Activated naive CD4-positive, alpha-beta T cell treated with anti-CD3 and anti-CD28 coated beads for 36 hours (primary cell): ENCODE measurements around the gene FGFR1OP2. TPM values are rescaled to one million over a fixed set of nuclear protein-coding genes. Genes with fewer than 3 reads are reported as not detected.

Source experiments
- CTCF ChIA-PET: fragments of 350-600 bp; sonication (Branson Sonifier 250); formaldehyde crosslinking; loops from one replicate; lab custom pipeline; 2021; ENCODE audit warnings: antibody characterized with exemption; lab: Charles Lee
- DNase-seq: peaks from one replicate; pipeline ENCODE4 v3.0.0-alpha.2; 2020
- H3K27ac Mint-ChIP-seq: one replicate; pipeline ENCODE4 v1.8.0; 2021; ENCODE audit warnings: mild to moderate bottlenecking, mixed read lengths
- H3K27me3 Mint-ChIP-seq: one replicate; pipeline ENCODE4 v1.8.0; 2021; ENCODE audit warnings: low read depth, mixed read lengths
- H3K36me3 Mint-ChIP-seq: one replicate; pipeline ENCODE4 v1.8.0; 2021; ENCODE audit warnings: low read depth, mixed read lengths
- H3K4me1 Mint-ChIP-seq: one replicate; pipeline ENCODE4 v1.8.0; 2021; ENCODE audit warnings: low read depth, mixed read lengths
- H3K4me3 Mint-ChIP-seq: one replicate; pipeline ENCODE4 v1.8.0; 2021; ENCODE audit warnings: mild to moderate bottlenecking, moderate library complexity, mixed read lengths
- H3K9me3 Mint-ChIP-seq: one replicate; pipeline ENCODE4 v1.8.0; 2021; ENCODE audit warnings: mixed read lengths
- intact Hi-C: fragments of 100-400 bp; cut with micrococcal nuclease; formaldehyde crosslinking; loops from one replicate; pipeline ENCODE4 v1.15.1; 2023
- total RNA-seq, 2 experiments: library from RNA; stranded (reverse); gene quantifications; one replicate each; pipeline ENCODE4 v1.2.3, GENCODE V29; 2021

Gene FGFR1OP2
- total RNA-seq, 2 experiments from 2014 or later = 37.0 to 38.4 TPM

- CTCF ChIA-PET = interaction anchor here (0.7 kb wide), 1 partner anchor 42 kb away, joined by 3 read pairs; no protein-coding TSS in a partner anchor
- Mint-ChIP-seq H3K4me3 (no peak overlapping the region), H3K9me3 (no peaks in the 10 kb centered on the region), H3K4me1 (peaks cover 25% of the 10 kb centered on the region), H3K36me3 (peaks cover 33% of the 10 kb centered on the region), H3K27ac (no peak overlapping the region), H3K27me3 (no peaks in the 10 kb centered on the region)
- intact Hi-C loops = no loop called here
- no peak for DNase-seq
These were observed 8.7 kb upstream of the FGFR1OP2 start for GRCh38 chr12:26929590-26929989.

GRCh38 chr12:26935636-26936378 is 2.5 kb upstream of the FGFR1OP2 start:
- H3K36me3 Mint-ChIP-seq = peaks cover 21% of the 10 kb centered on the region
- H3K4me1 Mint-ChIP-seq = peaks cover 46% of the 10 kb centered on the region
- intact Hi-C loops = loop anchor here (1.0 to 5.0 kb wide), 2 partner anchors 308 to 526 kb away; partner anchors contain the start of gene STK38L

GRCh38 chr12:26936559-26937442 is 1.5 kb upstream of the FGFR1OP2 start:
- peak; percentile 30 for DNase-seq
- intact Hi-C loops = loop anchor here (1.0 to 5.0 kb wide), 4 partner anchors 84 to 526 kb away; partner anchors contain the start of gene STK38L
- Mint-ChIP-seq H3K4me3 (peak overlapping the region; percentile 93), H3K36me3 (peaks cover 18% of the 10 kb centered on the region), H3K9me3 (no peaks in the 10 kb centered on the region), H3K4me1 (peaks cover 52% of the 10 kb centered on the region), H3K27ac (peak overlapping the region; percentile 98), H3K27me3 (no peaks in the 10 kb centered on the region)
- CTCF ChIA-PET = interaction anchor here (0.8 to 1.1 kb wide), 2 partner anchors 52 to 67 kb away, joined by 3 read pairs; no protein-coding TSS in a partner anchor

More at GRCh38 chr12:26935636-26936378, 2.5 kb upstream of the FGFR1OP2 start:
- CTCF ChIA-PET = interaction anchor here (0.6 to 1.1 kb wide), 2 partner anchors 80 to 105 kb away, joined by 3 to 6 read pairs; no protein-coding TSS in a partner anchor
- H3K9me3 Mint-ChIP-seq = no peaks in the 10 kb centered on the region
- H3K27me3 Mint-ChIP-seq = no peaks in the 10 kb centered on the region
- peak overlapping the region; percentile 93 for H3K4me3 Mint-ChIP-seq
- H3K27ac Mint-ChIP-seq = peak overlapping the region; percentile 54
- peak; percentile 51 for DNase-seq

- Mint-ChIP-seq H3K4me1 (peaks cover 53% of the 10 kb centered on the region), H3K9me3 (no peaks in the 10 kb centered on the region), H3K27ac (peak overlapping the region; percentile 98), H3K36me3 (peaks cover 14% of the 10 kb centered on the region), H3K4me3 (peak overlapping the region; percentile 93), H3K27me3 (no peaks in the 10 kb centered on the region)
- DNase-seq = no peak
- intact Hi-C loops = loop anchor here (1.0 to 5.0 kb wide), 3 partner anchors 84 to 525 kb away; no protein-coding TSS in a partner anchor
- CTCF ChIA-PET = interaction anchor here (0.8 to 1.1 kb wide), 2 partner anchors 52 to 66 kb away, joined by 3 read pairs; no protein-coding TSS in a partner anchor
These were observed 817 bp upstream of the FGFR1OP2 start for GRCh38 chr12:26937443-26937862.

GRCh38 chr12:26938701-26939062 is 412 bp downstream of the FGFR1OP2 start:
- Mint-ChIP-seq H3K27ac (peak overlapping the region; percentile 98), H3K4me1 (peaks cover 54% of the 10 kb centered on the region), H3K27me3 (no peaks in the 10 kb centered on the region), H3K9me3 (no peaks in the 10 kb centered on the region), H3K36me3 (peaks cover 9% of the 10 kb centered on the region), H3K4me3 (peak overlapping the region; percentile 93)
- intact Hi-C loops = loop anchor here (1.0 to 5.0 kb wide), 11 partner anchors 14 to 884 kb away; partner anchors contain the start of genes ITPR2, MED21, MRPS35 and TM7SF3
- DNase-seq = peak; percentile 35
- CTCF ChIA-PET = no interaction called here

- Mint-ChIP-seq H3K4me3 (peak overlapping the region; percentile 93), H3K27ac (peak overlapping the region; percentile 98), H3K36me3 (peaks cover 6% of the 10 kb centered on the region), H3K27me3 (no peaks in the 10 kb centered on the region), H3K9me3 (no peaks in the 10 kb centered on the region), H3K4me1 (peaks cover 56% of the 10 kb centered on the region)
- intact Hi-C loops = loop anchor here (2.0 to 5.0 kb wide), 3 partner anchors 13 to 523 kb away; no protein-coding TSS in a partner anchor
- CTCF ChIA-PET = no interaction called here
- DNase-seq = peak; percentile 10
These were observed 1.0 kb downstream of the FGFR1OP2 start for GRCh38 chr12:26939192-26939832.

GRCh38 chr12:26939953-26940352 is 1.7 kb downstream of the FGFR1OP2 start:
- Mint-ChIP-seq H3K27me3 (no peaks in the 10 kb centered on the region), H3K9me3 (no peaks in the 10 kb centered on the region), H3K4me1 (peaks cover 53% of the 10 kb centered on the region), H3K4me3 (peak overlapping the region; percentile 93), H3K36me3 (peaks cover under 1% of the 10 kb centered on the region), H3K27ac (peak overlapping the region; percentile 65)
- no peak for DNase-seq
- CTCF ChIA-PET = no interaction called here
- intact Hi-C loops = loop anchor here (2.0 to 5.0 kb wide), 3 partner anchors 13 to 522 kb away; no protein-coding TSS in a partner anchor

GRCh38 chr12:26940516-26941214 is 2.4 kb downstream of the FGFR1OP2 start:
- DNase-seq = peak; percentile 29
- H3K4me1 Mint-ChIP-seq = peaks cover 48% of the 10 kb centered on the region
- no peaks in the 10 kb centered on the region for H3K9me3 Mint-ChIP-seq
- H3K4me3 Mint-ChIP-seq = peak overlapping the region; percentile 66
- H3K27me3 Mint-ChIP-seq = no peaks in the 10 kb centered on the region
- CTCF ChIA-PET = interaction anchor here (1.2 kb wide), 1 partner anchor 73 kb away, joined by 3 read pairs; the partner anchor contains the start of gene TM7SF3
- intact Hi-C loops = no loop called here
- peak overlapping the region; percentile 91 for H3K27ac Mint-ChIP-seq
- H3K36me3 Mint-ChIP-seq = no peaks in the 10 kb centered on the region

- Mint-ChIP-seq H3K4me1 (peaks cover 47% of the 10 kb centered on the region), H3K9me3 (no peaks in the 10 kb centered on the region), H3K36me3 (peaks cover 4% of the 10 kb centered on the region), H3K27ac (peak overlapping the region; percentile 91), H3K4me3 (peak overlapping the region; percentile 66), H3K27me3 (no peaks in the 10 kb centered on the region)
- CTCF ChIA-PET = interaction anchor here (1.2 kb wide), 1 partner anchor 72 kb away, joined by 3 read pairs; the partner anchor contains the start of gene TM7SF3
- DNase-seq = no peak
- intact Hi-C loops = no loop called here
These were observed 2.9 kb downstream of the FGFR1OP2 start for GRCh38 chr12:26941215-26941594.

- Mint-ChIP-seq H3K27me3 (no peaks in the 10 kb centered on the region), H3K9me3 (peaks cover 8% of the 10 kb centered on the region), H3K27ac (peak overlapping the region; percentile 73), H3K4me1 (peaks cover 56% of the 10 kb centered on the region), H3K36me3 (peaks cover 28% of the 10 kb centered on the region), H3K4me3 (no peak overlapping the region)
- CTCF ChIA-PET = no interaction called here
- intact Hi-C loops = no loop called here
- no peak for DNase-seq
These were observed 10.0 kb downstream of the FGFR1OP2 start for GRCh38 chr12:26948309-26948708.

GRCh38 chr12:26953447-26953846 is 15.2 kb downstream of the FGFR1OP2 start:
- peaks cover 39% of the 10 kb centered on the region for H3K4me1 Mint-ChIP-seq
- no peak for DNase-seq
- H3K27ac Mint-ChIP-seq = no peak overlapping the region
- intact Hi-C loops = loop anchor here (2.0 kb wide), 1 partner anchor 15 kb away; the partner anchor contains the start of gene FGFR1OP2
- CTCF ChIA-PET = interaction anchor here (0.6 kb wide), 1 partner anchor 786 kb away, joined by 3 read pairs; no protein-coding TSS in a partner anchor
- H3K36me3 Mint-ChIP-seq = peaks cover 25% of the 10 kb centered on the region
- peaks cover under 1% of the 10 kb centered on the region for H3K9me3 Mint-ChIP-seq
- no peak overlapping the region for H3K4me3 Mint-ChIP-seq
- H3K27me3 Mint-ChIP-seq = no peaks in the 10 kb centered on the region
